Measurements from ENCODE around the gene SERPINA9.

The SERPINA9 gene

DNA sequence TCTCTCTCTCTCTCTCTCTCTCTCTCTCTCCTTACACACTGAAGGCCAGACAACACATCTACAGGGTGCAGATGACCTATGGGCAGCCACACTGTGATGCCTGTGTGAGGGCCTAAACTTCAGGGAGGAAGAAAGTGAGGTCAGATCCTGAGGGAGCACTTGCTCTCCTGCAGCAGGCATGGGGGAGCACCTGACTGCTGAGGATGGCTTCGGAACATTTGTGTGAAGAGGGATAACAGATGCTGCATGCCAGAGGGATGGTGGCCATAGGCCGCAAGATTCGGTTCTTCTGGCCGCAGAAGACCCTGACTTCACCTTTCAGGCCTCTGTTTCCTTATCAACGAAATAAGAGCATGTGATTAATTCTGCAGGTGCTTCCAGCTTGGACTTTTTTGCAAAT, 11.7 kb downstream of the SERPINA9 start:
- DNase-seq (ENCODE audit: low spot score) (no peak), FAIRE-seq (no peak)

GRCh38 chr14:94462763-94463572, 13.0 kb downstream of the SERPINA9 start:
- no peak for FAIRE-seq
- no peak for DNase-seq (ENCODE audit: low spot score)

- DNase-seq (ENCODE audit: low spot score) (no peak), FAIRE-seq (no peak)
Measured at GRCh38 chr14:94462219-94462551, 13.8 kb downstream of the SERPINA9 start.

GRCh38 chr14:94461526-94462218, 14.3 kb downstream of the SERPINA9 start:
- no peak for DNase-seq (ENCODE audit: low spot score)
- FAIRE-seq, result no peak

GRCh38 chr14:94460631-94461416, 15.2 kb downstream of the SERPINA9 start:
- DNase-seq (ENCODE audit: low spot score) (no peak), FAIRE-seq (no peak)

- FAIRE-seq (no peak), DNase-seq (ENCODE audit: low spot score) (no peak)
Measured at GRCh38 chr14:94458558-94459205, 17.3 kb downstream of the SERPINA9 start.

GRCh38 chr14:94458096-94458495, 17.9 kb downstream of the SERPINA9 start:
- no peak for DNase-seq (ENCODE audit: low spot score)
- no peak for FAIRE-seq

DNA sequence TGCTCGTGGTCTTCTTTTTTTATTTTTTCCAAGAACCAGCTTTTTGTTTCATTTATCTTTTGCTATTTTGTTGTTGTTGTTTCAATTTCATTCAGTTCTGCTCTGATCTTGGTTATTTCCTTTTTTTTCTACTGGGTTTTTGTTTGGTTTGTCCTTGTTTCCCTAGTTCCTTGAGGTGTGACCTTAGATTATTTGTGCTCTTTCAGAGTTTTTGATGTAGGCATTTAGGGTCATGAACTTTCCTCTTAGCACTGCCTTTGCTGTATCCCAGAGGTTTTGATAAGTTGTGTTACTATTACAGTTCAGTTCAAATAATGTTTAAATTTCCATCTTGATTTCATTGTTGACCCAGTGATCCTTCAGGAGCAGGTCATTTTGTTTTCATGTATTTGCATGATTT, 20.1 kb downstream of the SERPINA9 start:
- FAIRE-seq (no peak), DNase-seq (ENCODE audit: low spot score) (no peak)

DNA sequence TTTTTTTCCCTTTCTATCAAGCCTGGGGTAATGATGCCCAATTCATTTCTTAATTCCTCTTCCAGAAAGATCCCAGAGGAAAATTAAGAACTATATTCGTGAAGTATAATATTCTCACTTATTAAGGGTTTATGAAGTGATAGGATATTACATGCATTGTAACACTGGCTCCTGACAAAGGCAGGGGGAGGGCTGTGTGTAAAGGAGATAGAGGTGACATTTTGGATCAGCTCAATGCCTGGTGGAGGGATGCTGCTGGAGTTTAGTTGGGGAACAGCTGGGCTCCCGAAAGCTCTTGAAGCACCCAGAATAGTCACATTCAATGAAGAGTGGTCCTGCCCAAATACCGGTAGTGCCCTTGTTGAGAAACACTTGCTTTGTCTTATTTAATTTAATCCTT, 24.2 kb downstream of the SERPINA9 start:
- no peak for DNase-seq (ENCODE audit: low spot score)
- FAIRE-seq, result no peak

DNA sequence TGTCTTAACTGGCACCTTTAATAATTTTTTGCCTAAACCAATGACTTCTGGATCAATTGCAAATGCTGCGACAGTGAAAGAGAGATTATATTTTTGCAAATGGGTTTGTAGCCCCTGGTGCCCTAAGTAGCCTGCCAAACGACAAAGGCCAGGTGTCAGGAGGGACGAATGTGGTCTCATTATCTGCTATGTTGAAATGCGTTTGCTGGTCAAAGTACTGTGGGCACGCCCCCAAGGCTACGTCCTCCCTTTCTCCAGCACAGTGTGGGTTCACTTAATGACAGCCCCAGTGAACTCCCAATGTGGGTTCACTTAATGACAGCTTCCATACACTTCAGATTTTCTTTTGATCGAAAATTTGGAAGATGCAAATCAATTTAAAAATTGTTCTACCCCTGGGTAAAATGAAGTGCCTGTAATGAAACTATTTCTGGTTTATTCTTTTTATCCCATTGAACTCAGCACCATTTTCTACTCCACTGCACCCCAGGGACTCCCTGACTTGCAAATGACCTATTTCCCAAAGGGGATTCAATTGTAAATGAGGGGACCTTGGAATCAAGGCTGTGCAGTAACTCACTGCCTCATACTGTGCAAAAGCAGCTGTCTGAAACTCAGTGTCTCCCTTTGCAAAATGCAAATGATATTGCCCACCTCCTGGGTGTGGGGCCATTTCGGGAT, 24.8 kb downstream of the SERPINA9 start:
- DNase-seq (ENCODE audit: low spot score) (no peak), FAIRE-seq (no peak)

GRCh38 chr14:94450722-94451090, 25.3 kb downstream of the SERPINA9 start:
- FAIRE-seq, result no peak
- DNase-seq (ENCODE audit: low spot score), result no peak

DNA sequence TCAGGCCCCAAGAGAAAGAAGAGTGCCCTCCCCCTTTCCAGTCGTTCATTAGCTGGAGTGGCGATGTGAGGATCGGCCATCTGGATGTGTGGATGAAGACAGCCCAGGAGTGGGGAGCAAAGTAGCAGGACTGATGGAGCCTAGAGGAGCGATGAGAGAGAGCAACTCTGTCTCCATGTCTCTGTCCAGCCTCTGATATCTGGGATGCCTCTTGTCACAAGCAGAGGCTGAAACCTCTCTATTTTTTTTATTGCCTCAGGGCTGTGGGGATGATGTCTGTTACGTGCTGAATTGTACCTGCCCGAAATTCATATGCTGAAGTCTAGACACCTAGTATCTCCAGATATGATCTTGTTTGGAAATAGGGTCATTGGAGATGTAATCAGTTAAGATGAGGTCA, 26.1 kb downstream of the SERPINA9 start:
- DNase-seq (ENCODE audit: low spot score) (no peak), FAIRE-seq (no peak)

DNA sequence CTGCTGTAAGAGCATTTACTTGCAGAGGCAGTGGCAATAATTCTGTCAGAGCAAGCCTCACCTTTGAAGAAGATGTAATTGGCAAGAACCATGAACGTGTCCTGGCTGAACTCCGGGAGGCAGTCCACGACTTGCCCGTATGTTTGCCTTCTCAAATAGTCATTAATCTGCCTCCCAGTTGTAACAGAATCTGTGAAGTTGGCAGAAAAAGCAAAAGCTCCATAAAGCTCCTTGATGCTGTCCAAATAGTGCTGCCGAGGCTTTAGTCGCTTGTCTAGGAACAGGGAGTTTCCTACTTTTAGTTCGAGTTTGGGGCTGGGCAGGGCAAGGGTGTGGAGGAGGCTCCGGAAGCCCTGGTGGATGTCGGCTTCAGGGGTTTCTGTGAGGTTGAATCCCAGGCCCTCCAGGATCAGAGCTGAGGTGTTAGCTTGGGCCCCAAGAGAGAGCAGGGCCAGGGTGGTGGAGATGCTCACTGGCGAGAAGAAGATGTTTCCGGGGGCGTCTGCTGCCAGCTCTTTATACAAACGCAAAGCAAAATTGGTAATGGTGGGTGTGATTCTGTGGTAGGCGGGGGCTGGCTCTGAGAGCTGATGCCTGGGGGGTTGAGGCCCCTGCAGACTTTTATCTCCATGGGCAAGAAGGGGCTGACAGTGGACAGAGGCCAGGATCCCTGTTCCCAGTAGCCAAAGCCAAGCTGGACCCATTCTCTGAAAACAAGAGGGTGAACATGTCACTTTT, 27.8 kb downstream of the SERPINA9 start:
- FAIRE-seq (no peak), DNase-seq (ENCODE audit: low spot score) (no peak)

DNA sequence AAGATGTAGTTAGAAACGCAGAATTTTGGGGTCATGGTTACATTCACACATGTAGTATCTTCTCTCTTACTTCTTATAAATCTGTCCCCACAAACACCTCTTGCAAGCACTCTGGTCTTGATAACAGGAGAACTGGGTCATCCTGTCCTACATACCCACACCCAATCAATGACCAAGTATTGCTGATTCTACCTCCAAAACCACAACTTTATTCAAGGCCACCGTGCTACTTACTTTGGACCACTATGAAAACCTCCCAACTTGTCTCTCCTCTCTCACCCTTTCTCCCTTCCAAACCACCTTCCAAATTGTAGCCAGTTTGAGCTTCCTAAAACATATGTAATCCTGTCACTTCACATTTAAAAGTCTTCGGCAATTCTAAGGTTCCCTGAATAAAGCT, 28.8 kb downstream of the SERPINA9 start:
- no peak for DNase-seq (ENCODE audit: low spot score)
- FAIRE-seq, result no peak

DNA sequence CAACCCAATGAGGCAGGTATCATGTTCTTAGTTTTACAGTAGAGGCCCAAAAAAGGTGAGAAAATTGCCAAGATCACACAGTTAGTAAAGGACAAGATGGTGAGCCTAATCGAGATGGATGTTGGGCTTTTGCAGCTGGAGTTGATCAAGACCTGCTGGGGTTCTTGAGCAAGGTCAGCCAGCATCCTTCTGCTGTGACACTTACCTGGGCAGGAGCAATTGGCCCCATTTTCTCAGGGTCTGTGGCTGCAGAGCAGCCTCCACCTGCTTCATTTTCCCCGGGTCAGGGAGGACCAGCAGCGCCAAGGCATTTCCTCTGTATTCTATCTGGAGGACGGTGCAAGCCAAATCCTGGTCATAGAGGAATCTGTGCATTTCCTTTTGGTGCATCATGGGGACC, 29.9 kb downstream of the SERPINA9 start:
- FAIRE-seq (no peak), DNase-seq (ENCODE audit: low spot score) (no peak)

- no peak for FAIRE-seq
- no peak for DNase-seq (ENCODE audit: low spot score)
Measured at GRCh38 chr14:94445003-94445402, 31.0 kb downstream of the SERPINA9 start.

GRCh38 chr14:94441531-94442205, 34.3 kb downstream of the SERPINA9 start:
- DNase-seq (ENCODE audit: low spot score) (no peak), FAIRE-seq (no peak)

DNA sequence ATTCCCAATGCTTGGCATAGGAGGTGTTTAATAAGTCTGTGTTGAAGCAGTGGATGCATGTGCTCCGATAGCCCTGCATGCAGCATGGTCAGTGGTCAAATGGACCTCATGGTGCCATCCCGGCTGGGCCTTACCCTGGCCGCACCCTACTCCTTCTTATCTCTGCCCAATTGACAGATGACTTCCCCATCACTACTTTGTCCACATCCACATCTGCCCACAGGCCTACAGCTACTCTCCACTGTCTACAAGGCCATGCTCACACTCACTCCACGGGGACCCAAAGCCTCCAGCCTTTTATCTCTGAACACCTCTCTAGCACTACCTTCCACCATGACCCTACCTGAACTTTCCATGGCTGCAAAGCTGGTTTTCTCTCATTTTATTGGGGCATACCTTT, 34.9 kb downstream of the SERPINA9 start:
- no peak for FAIRE-seq
- no peak for DNase-seq (ENCODE audit: low spot score)

- FAIRE-seq (no peak), DNase-seq (ENCODE audit: low spot score) (no peak)
Measured at GRCh38 chr14:94439453-94440057, 36.4 kb downstream of the SERPINA9 start.

- DNase-seq (ENCODE audit: low spot score), result no peak
- FAIRE-seq, result no peak
Measured at GRCh38 chr14:94428610-94429009, 47.4 kb downstream of the SERPINA9 start.

All from RCC 7860 (cell line).